ENCODE measurements around the gene MUC6. TPM values are rescaled to one million over a fixed set of nuclear protein-coding genes. Genes with fewer than 3 reads are reported as not detected.

Gene MUC6
- total RNA-seq, 1 experiment from 2014 or later: not detected

DNA sequence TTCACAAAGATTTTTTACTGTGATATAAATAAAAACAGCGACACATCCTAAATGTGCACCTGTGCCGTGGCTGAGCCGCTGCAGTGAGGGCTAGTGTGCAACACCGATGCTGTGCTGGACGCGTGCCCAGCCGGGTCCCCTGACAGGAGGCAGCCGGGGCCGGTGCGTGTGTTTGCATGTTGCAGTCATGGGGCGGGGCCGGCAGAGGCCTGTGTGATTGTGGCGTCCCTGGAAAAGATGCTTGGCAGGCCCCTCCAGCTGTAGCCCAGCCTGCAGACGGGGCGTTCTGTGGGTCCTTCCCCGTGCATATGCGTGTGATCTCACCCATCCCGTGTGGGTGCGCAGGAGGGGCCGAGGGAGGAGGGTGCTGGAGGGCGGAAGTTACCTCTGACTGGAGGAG lies 30.6 kb downstream of the MUC6 start:
- H2AFZ ChIP-seq (ENCODE audit: low read length): no peak overlapping the region
- no peaks in the 10 kb centered on the region for H4K20me1 ChIP-seq (ENCODE audit: control insufficient read depth, insufficient read depth, insufficient read length)
- H3T11ph ChIP-seq (ENCODE audit: low read length): no peak overlapping the region
- no peak overlapping the region for H3K23ac ChIP-seq (ENCODE audit: insufficient read length, low read depth, low read length)
- no peaks in the 10 kb centered on the region for H3K79me1 ChIP-seq (ENCODE audit: insufficient read depth, low read depth, low read length, poor library complexity, severe bottlenecking)
- Mint-ChIP-seq H3K4me1 (0 out of 4 replicates have a peak, but pooled peaks cover 0 to 3% of the 10 kb centered on the region in 2 experiments), H3K4me3 (no peak overlapping the region), H3K36me3 (ENCODE audit: insufficient read depth in 1 of 3, low read depth in 3 of 3) (peaks cover 21 to 74% (median 62%) of the 10 kb centered on the region in 3 experiments; a peak in 6 of 7 replicates), H3K9me3 (no peaks in the 10 kb centered on the region; a peak in 1 of 5 replicates), H3K27me3 (ENCODE audit: low read depth) (no peaks in the 10 kb centered on the region), H3K27ac (peak overlapping the region in 2 of 3 experiments; percentile 42 to 83; a peak in 2 of 7 replicates)
- H2BK120ac ChIP-seq (ENCODE audit: low read depth, low read length, poor library complexity, severe bottlenecking): no peak overlapping the region
- H3K79me2 ChIP-seq (ENCODE audit: insufficient read depth, low read length): no peaks in the 10 kb centered on the region
- no peak overlapping the region for H4K8ac ChIP-seq (replicated peaks; ENCODE audit: insufficient read length, low read depth, low read length)
- no peaks in the 10 kb centered on the region for H3K27me3 ChIP-seq (ENCODE audit: insufficient read depth, low read length)
- no peak overlapping the region for H2BK12ac ChIP-seq (ENCODE audit: insufficient read length, low read depth, low read length)
- H3K4me1 ChIP-seq (ENCODE audit: insufficient read depth, low read length): no peaks in the 10 kb centered on the region
- no peak overlapping the region for H3K9ac ChIP-seq (ENCODE audit: extremely low read depth, insufficient read length, low read length)
- no peak overlapping the region for H3K27ac ChIP-seq (ENCODE audit: insufficient read length, low read depth, low read length)
- H4K5ac ChIP-seq (ENCODE audit: insufficient read length, low read depth, low read length): no peak overlapping the region
- no peak overlapping the region for H3K4me2 ChIP-seq (ENCODE audit: insufficient read depth, insufficient read length, low read length)
- no peak overlapping the region for H2BK20ac ChIP-seq (ENCODE audit: low read depth, low read length, poor library complexity, severe bottlenecking)
- WGBS (ENCODE audit: extremely low coverage, insufficient read length, low lambda C conversion rate): no CpG with 5 or more reads among the region's 21 CpGs
- H3K14ac ChIP-seq (ENCODE audit: insufficient read depth, low read length): no peak overlapping the region
- no peaks in the 10 kb centered on the region for H3K9me3 ChIP-seq (ENCODE audit: control insufficient read depth, low read depth, low read length)
- no peak overlapping the region for H3K56ac ChIP-seq (ENCODE audit: insufficient read length, low read depth, low read length)
- H2BK5ac ChIP-seq (ENCODE audit: insufficient read length, low read length): no peak overlapping the region
- H2AK5ac ChIP-seq (ENCODE audit: insufficient read length, low read length): no peak overlapping the region
- H3K18ac ChIP-seq (ENCODE audit: insufficient read length, low read depth, low read length): no peak overlapping the region
- TF ChIP-seq, protein P1, sequence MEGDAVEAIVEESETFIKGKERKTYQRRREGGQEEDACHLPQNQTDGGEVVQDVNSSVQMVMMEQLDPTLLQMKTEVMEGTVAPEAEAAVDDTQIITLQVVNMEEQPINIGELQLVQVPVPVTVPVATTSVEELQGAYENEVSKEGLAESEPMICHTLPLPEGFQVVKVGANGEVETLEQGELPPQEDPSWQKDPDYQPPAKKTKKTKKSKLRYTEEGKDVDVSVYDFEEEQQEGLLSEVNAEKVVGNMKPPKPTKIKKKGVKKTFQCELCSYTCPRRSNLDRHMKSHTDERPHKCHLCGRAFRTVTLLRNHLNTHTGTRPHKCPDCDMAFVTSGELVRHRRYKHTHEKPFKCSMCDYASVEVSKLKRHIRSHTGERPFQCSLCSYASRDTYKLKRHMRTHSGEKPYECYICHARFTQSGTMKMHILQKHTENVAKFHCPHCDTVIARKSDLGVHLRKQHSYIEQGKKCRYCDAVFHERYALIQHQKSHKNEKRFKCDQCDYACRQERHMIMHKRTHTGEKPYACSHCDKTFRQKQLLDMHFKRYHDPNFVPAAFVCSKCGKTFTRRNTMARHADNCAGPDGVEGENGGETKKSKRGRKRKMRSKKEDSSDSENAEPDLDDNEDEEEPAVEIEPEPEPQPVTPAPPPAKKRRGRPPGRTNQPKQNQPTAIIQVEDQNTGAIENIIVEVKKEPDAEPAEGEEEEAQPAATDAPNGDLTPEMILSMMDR (conservative IDR thresholded peaks at IDR 0.05): no peak
- no peak overlapping the region for H3K4ac ChIP-seq (ENCODE audit: low read depth, low read length)
- DNase-seq: no peak
- H4K91ac ChIP-seq (ENCODE audit: insufficient read length, low read depth, low read length): no peak overlapping the region
- no peak overlapping the region for H2BK15ac ChIP-seq (ENCODE audit: low read depth, low read length)
- H3K23me2 ChIP-seq (ENCODE audit: insufficient read length, low read depth, low read length, poor library complexity, severe bottlenecking): no peaks in the 10 kb centered on the region

Measured in H9 (cell line).